GM18858 (cell line): ENCODE results near the gene ADSL.

Experiments
- ATAC-seq: cut with Tn5 transposase; IDR thresholded peaks from one replicate; pipeline ENCODE4 v1.9.1; 2021; ENCODE audit not compliant: unreplicated experiment

ADSL gene

GRCh38 chr22:40326905-40327735 is 19.2 kb upstream of the ADSL start:
- ATAC-seq = no peak

- ATAC-seq = no peak
These were observed 17.5 kb upstream of the ADSL start for GRCh38 chr22:40328546-40329456.

- no peak for ATAC-seq
These were observed 16.8 kb upstream of the ADSL start for GRCh38 chr22:40329466-40329865.

GRCh38 chr22:40330086-40330485 is 16.2 kb upstream of the ADSL start:
- ATAC-seq = no peak

GRCh38 chr22:40330615-40331014 is 15.7 kb upstream of the ADSL start:
- ATAC-seq = no peak

GRCh38 chr22:40331706-40332105 is 14.6 kb upstream of the ADSL start:
- no peak for ATAC-seq

GRCh38 chr22:40332319-40332781 is 13.9 kb upstream of the ADSL start:
- ATAC-seq = no peak

GRCh38 chr22:40334060-40334459 is 12.2 kb upstream of the ADSL start:
- ATAC-seq = no peak

GRCh38 chr22:40334899-40335298 is 11.4 kb upstream of the ADSL start:
- ATAC-seq = no peak

- ATAC-seq = no peak
These were observed 10.9 kb upstream of the ADSL start for GRCh38 chr22:40335358-40335757.

GRCh38 chr22:40340044-40340443 is 6.3 kb upstream of the ADSL start:
- ATAC-seq = no peak

GRCh38 chr22:40341604-40342003 is 4.7 kb upstream of the ADSL start:
- ATAC-seq = no peak

GRCh38 chr22:40342521-40342920 is 3.8 kb upstream of the ADSL start:
- ATAC-seq = no peak

- no peak for ATAC-seq
These were observed 1.0 kb upstream of the ADSL start for GRCh38 chr22:40345271-40345670.

- ATAC-seq = no peak
These were observed 500 bp upstream of the ADSL start for GRCh38 chr22:40345815-40346184.

GRCh38 chr22:40347300-40347699 is 1.0 kb downstream of the ADSL start:
- ATAC-seq = no peak

GRCh38 chr22:40348025-40348658 is 1.8 kb downstream of the ADSL start:
- no peak for ATAC-seq

GRCh38 chr22:40352763-40353162 is 6.5 kb downstream of the ADSL start:
- no peak for ATAC-seq

- no peak for ATAC-seq
These were observed 14.8 kb downstream of the ADSL start for GRCh38 chr22:40361100-40361499.

GRCh38 chr22:40363059-40363458 is 16.8 kb downstream of the ADSL start:
- no peak for ATAC-seq

- no peak for ATAC-seq
These were observed 18.1 kb downstream of the ADSL start for GRCh38 chr22:40364431-40364830.
